Measurements from ENCODE around the gene PABPC1L. TPM values are rescaled to one million over a fixed set of nuclear protein-coding genes. Genes with fewer than 3 reads are reported as not detected.

PABPC1L gene
- total and polyA plus RNA-seq, 2 of the 13 experiments (the other 11 are each of a cell fraction or from before 2014, with no cell fraction given), result 30.8 to 252 TPM

DNA sequence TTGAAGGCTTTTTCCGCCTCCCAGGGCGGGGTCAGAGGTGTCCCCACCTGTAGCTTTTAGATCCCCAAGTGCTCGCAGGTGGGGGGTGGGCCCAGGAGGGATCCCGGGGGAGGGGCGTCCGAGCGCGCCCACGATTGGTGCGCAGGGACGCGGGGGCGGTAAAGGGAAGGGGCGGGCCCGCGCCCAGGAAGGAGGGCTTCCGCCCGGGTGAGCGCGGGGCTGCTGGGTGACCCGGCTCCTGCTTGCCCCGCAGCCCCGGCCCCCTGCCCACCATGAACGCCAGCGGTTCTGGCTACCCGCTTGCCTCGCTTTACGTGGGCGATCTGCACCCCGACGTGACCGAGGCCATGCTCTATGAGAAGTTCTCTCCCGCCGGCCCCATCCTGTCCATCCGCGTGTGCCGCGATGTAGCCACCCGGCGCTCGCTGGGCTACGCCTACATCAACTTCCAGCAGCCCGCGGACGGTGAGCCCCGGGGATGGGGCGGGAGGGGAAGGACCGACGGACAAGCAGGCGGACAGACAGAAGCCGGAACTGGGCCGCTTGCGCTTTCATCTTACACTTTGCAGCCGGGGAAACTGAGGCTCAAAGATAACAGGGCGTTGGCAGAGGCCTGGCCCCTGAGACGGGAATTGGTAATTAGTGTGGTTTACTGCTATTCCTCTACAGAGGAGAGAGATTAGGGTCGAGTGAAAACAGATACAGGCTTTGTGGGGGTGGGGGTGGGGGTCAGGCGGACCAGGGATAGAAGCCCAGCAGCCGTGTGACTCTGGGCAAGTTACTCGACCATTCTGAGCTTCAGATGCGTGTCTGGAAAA, at the start of gene PABPC1L (continued):
- TF ChIP-seq, protein P1, sequence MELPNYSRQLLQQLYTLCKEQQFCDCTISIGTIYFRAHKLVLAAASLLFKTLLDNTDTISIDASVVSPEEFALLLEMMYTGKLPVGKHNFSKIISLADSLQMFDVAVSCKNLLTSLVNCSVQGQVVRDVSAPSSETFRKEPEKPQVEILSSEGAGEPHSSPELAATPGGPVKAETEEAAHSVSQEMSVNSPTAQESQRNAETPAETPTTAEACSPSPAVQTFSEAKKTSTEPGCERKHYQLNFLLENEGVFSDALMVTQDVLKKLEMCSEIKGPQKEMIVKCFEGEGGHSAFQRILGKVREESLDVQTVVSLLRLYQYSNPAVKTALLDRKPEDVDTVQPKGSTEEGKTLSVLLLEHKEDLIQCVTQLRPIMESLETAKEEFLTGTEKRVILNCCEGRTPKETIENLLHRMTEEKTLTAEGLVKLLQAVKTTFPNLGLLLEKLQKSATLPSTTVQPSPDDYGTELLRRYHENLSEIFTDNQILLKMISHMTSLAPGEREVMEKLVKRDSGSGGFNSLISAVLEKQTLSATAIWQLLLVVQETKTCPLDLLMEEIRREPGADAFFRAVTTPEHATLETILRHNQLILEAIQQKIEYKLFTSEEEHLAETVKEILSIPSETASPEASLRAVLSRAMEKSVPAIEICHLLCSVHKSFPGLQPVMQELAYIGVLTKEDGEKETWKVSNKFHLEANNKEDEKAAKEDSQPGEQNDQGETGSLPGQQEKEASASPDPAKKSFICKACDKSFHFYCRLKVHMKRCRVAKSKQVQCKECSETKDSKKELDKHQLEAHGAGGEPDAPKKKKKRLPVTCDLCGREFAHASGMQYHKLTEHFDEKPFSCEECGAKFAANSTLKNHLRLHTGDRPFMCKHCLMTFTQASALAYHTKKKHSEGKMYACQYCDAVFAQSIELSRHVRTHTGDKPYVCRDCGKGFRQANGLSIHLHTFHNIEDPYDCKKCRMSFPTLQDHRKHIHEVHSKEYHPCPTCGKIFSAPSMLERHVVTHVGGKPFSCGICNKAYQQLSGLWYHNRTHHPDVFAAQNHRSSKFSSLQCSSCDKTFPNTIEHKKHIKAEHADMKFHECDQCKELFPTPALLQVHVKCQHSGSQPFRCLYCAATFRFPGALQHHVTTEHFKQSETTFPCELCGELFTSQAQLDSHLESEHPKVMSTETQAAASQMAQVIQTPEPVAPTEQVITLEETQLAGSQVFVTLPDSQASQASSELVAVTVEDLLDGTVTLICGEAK (IDR thresholded peaks at IDR 0.05), result no peak
- TF ChIP-seq, protein P1 (CRISPR knock-in tag; IDR thresholded peaks at IDR 0.05), result 0 out of 2 replicates have a peak, but pooled peaks have one; percentile 45
- no peak for TF ChIP-seq U2AF2 (IDR thresholded peaks at IDR 0.05; ENCODE audit: low read depth, low read length)
- TF ChIP-seq ZNF607 (CRISPR knock-in tag; IDR thresholded peaks at IDR 0.05; ENCODE audit: borderline replicate concordance), result 0 out of 2 replicates have a peak, but pooled peaks have one; percentile 36
- TF ChIP-seq, protein P2, sequence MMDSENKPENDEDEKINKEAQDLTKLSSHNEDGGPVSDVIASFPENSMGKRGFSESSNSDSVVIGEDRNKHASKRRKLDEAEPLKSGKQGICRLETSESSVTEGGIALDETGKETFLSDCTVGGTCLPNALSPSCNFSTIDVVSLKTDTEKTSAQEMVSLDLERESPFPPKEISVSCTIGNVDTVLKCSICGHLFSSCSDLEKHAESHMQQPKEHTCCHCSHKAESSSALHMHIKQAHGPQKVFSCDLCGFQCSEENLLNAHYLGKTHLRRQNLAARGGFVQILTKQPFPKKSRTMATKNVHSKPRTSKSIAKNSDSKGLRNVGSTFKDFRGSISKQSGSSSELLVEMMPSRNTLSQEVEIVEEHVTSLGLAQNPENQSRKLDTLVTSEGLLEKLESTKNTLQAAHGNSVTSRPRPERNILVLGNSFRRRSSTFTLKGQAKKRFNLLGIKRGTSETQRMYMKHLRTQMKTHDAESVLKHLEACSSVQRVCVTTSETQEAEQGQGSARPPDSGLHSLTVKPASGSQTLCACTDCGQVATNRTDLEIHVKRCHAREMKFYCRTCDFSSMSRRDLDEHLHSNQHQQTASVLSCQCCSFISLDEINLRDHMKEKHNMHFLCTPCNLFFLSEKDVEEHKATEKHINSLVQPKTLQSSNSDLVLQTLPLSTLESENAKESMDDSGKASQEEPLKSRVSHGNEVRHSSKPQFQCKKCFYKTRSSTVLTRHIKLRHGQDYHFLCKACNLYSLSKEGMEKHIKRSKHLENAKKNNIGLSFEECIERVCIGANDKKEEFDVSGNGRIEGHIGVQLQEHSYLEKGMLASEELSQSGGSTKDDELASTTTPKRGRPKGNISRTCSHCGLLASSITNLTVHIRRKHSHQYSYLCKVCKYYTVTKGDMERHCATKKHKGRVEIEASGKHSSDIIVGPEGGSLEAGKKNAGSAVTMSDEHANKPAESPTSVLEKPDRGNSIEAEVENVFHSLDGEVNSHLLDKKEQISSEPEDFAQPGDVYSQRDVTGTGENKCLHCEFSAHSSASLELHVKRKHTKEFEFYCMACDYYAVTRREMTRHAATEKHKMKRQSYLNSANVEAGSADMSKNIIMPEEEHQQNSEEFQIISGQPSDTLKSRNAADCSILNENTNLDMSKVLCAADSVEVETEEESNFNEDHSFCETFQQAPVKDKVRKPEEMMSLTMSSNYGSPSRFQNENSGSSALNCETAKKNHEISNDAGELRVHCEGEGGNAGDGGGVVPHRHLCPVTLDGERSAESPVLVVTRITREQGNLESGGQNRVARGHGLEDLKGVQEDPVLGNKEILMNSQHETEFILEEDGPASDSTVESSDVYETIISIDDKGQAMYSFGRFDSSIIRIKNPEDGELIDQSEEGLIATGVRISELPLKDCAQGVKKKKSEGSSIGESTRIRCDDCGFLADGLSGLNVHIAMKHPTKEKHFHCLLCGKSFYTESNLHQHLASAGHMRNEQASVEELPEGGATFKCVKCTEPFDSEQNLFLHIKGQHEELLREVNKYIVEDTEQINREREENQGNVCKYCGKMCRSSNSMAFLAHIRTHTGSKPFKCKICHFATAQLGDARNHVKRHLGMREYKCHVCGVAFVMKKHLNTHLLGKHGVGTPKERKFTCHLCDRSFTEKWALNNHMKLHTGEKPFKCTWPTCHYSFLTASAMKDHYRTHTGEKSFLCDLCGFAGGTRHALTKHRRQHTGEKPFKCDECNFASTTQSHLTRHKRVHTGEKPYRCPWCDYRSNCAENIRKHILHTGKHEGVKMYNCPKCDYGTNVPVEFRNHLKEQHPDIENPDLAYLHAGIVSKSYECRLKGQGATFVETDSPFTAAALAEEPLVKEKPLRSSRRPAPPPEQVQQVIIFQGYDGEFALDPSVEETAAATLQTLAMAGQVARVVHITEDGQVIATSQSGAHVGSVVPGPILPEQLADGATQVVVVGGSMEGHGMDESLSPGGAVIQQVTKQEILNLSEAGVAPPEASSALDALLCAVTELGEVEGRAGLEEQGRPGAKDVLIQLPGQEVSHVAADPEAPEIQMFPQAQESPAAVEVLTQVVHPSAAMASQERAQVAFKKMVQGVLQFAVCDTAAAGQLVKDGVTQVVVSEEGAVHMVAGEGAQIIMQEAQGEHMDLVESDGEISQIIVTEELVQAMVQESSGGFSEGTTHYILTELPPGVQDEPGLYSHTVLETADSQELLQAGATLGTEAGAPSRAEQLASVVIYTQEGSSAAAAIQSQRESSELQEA (CRISPR knock-in tag; IDR thresholded peaks at IDR 0.05; ENCODE audit: not compliant biosample characterization), result no peak
- peak; percentile 69; the same call in 1 of the 2 replicates for TF ChIP-seq NPAS2 (CRISPR knock-in tag; IDR thresholded peaks at IDR 0.05; ENCODE audit: borderline replicate concordance)
- peak; percentile 82 for TF ChIP-seq ETV5 (CRISPR knock-in tag; IDR thresholded peaks at IDR 0.05; ENCODE audit: borderline replicate concordance)
- no peak for TF ChIP-seq KDM1A (CRISPR knock-in tag; IDR thresholded peaks at IDR 0.05)
- TF ChIP-seq ZNF296 (CRISPR knock-in tag; conservative IDR thresholded peaks at IDR 0.05), result no peak
- TF ChIP-seq ZNF460 (CRISPR knock-in tag; IDR thresholded peaks at IDR 0.05; ENCODE audit: borderline replicate concordance), result no peak
- TF ChIP-seq MTF1 (CRISPR knock-in tag; IDR thresholded peaks at IDR 0.05), result 0 out of 2 replicates have a peak, but pooled peaks have one; percentile 48

Data from HepG2 (cell line).